ENCODE measurements around the gene ZIC3.

- TF ChIP-seq EZH2phosphoT487 (IDR thresholded peaks at IDR 0.05; ENCODE audit: borderline replicate concordance, low read depth, low read length) (no peak), CTCF (conservative IDR thresholded peaks at IDR 0.05; ENCODE audit: low read length) (no peak)
Observed at GRCh38 chrX:137549851-137550664, 15.9 kb upstream of the ZIC3 start.
